ENCODE results near the gene C2orf92. TPM values are rescaled to one million over a fixed set of nuclear protein-coding genes. Genes with fewer than 3 reads are reported as not detected.

The C2orf92 gene
- total RNA-seq, 1 experiment from 2014 or later = 11.2 TPM

- no TSS peak for BruUV-seq (replicated peaks)
- no peak overlapping the region for H3K27ac ChIP-seq
- no peaks in the 10 kb centered on the region for H4K20me1 ChIP-seq (ENCODE audit: insufficient read depth)
- H3K36me3 ChIP-seq (ENCODE audit: low read depth) = no peaks in the 10 kb centered on the region
- H3K4me3 ChIP-seq = no peak overlapping the region
- H3F3A ChIP-seq (ENCODE audit: insufficient read depth, low read depth) = no peaks in the 10 kb centered on the region; the same call in 1 of the 2 replicates
- POLR2A ChIA-PET (ENCODE audit: unreplicated experiment) = no interaction called here
- no peaks in the 10 kb centered on the region for H3K79me2 ChIP-seq (ENCODE audit: low read depth)
- no peaks in the 10 kb centered on the region for H3K27me3 ChIP-seq (ENCODE audit: insufficient read depth, low read depth)
- no peaks in the 10 kb centered on the region for H3K9me2 ChIP-seq (ENCODE audit: insufficient read depth)
- intact Hi-C loops (cut with micrococcal nuclease; ENCODE audit: unreplicated experiment) = no loop called here
- no peaks in the 10 kb centered on the region for H3K4me1 ChIP-seq (replicated peaks; ENCODE audit: insufficient read depth)
- TF ChIP-seq EZH2 (IDR thresholded peaks at IDR 0.05; ENCODE audit: low read depth) = no peak
- no peak for TF ChIP-seq CTCF (conservative IDR thresholded peaks at IDR 0.05)
- no peak for DNase-seq
- H3K9me3 ChIP-seq (ENCODE audit: insufficient read depth, low read depth) = peaks cover 10% of the 10 kb centered on the region; the same call in 1 of the 2 replicates
- H2AFZ ChIP-seq = no peak overlapping the region
- no peak overlapping the region for H3K4me2 ChIP-seq
- CTCF ChIA-PET = no interaction called here
These were observed 55.6 kb downstream of the C2orf92 start for GRCh38 chr2:97724946-97725688.

- no peak for DNase-seq
- Histone ChIP-seq H3K27ac (no peak overlapping the region), H3K36me3 (ENCODE audit: low read depth) (no peaks in the 10 kb centered on the region), H3K9me2 (ENCODE audit: insufficient read depth) (no peaks in the 10 kb centered on the region), H3K79me2 (ENCODE audit: low read depth) (no peaks in the 10 kb centered on the region), H3F3A (ENCODE audit: insufficient read depth, low read depth) (no peaks in the 10 kb centered on the region; the same call in 1 of the 2 replicates), H3K27me3 (ENCODE audit: insufficient read depth, low read depth) (no peaks in the 10 kb centered on the region), H3K4me1 (replicated peaks; ENCODE audit: insufficient read depth) (no peaks in the 10 kb centered on the region), H2AFZ (no peak overlapping the region), H4K20me1 (ENCODE audit: insufficient read depth) (no peaks in the 10 kb centered on the region), H3K4me2 (no peak overlapping the region), H3K4me3 (no peak overlapping the region), H3K9me3 (ENCODE audit: insufficient read depth, low read depth) (peaks cover 14% of the 10 kb centered on the region; the same call in 1 of the 2 replicates)
- TF ChIP-seq CTCF (conservative IDR thresholded peaks at IDR 0.05) = no peak
- TF ChIP-seq EZH2 (IDR thresholded peaks at IDR 0.05; ENCODE audit: low read depth) = no peak
- BruUV-seq (replicated peaks) = no TSS peak
- ChIA-PET POLR2A (ENCODE audit: unreplicated experiment) (interaction anchor here (0.5 kb wide), 1 partner anchor 62 kb away, joined by 3 read pairs; the partner anchor contains the start of gene ACTR1B), CTCF (no interaction called here)
- intact Hi-C loops (cut with micrococcal nuclease; ENCODE audit: unreplicated experiment) = no loop called here
These were observed 57.0 kb downstream of the C2orf92 start for GRCh38 chr2:97726261-97727064.

GRCh38 chr2:97727296-97727695 is 57.8 kb downstream of the C2orf92 start:
- CTCF ChIA-PET = no interaction called here
- Histone ChIP-seq H3F3A (ENCODE audit: insufficient read depth, low read depth) (no peaks in the 10 kb centered on the region; the same call in 1 of the 2 replicates), H3K4me3 (no peak overlapping the region), H3K27me3 (ENCODE audit: insufficient read depth, low read depth) (no peaks in the 10 kb centered on the region), H3K9me2 (ENCODE audit: insufficient read depth) (no peaks in the 10 kb centered on the region), H3K36me3 (ENCODE audit: low read depth) (no peaks in the 10 kb centered on the region), H2AFZ (no peak overlapping the region), H3K4me1 (replicated peaks; ENCODE audit: insufficient read depth) (no peaks in the 10 kb centered on the region), H3K4me2 (no peak overlapping the region), H3K79me2 (ENCODE audit: low read depth) (no peaks in the 10 kb centered on the region), H3K9me3 (ENCODE audit: insufficient read depth, low read depth) (peaks cover 14% of the 10 kb centered on the region; the same call in 1 of the 2 replicates), H3K27ac (no peak overlapping the region), H4K20me1 (ENCODE audit: insufficient read depth) (no peaks in the 10 kb centered on the region)
- POLR2A ChIA-PET (ENCODE audit: unreplicated experiment) = no interaction called here
- TF ChIP-seq EZH2 (IDR thresholded peaks at IDR 0.05; ENCODE audit: low read depth) (no peak), CTCF (conservative IDR thresholded peaks at IDR 0.05) (no peak)
- intact Hi-C loops (cut with micrococcal nuclease; ENCODE audit: unreplicated experiment) = no loop called here
- BruUV-seq (replicated peaks) = no TSS peak
- DNase-seq = no peak
